NK-92 (cell line): ENCODE results near the gene CDS1.
"Not testable (repeated sequence)": the region's sequence is repeated elsewhere in the genome, so short reads cannot be mapped to it uniquely, and the experiment has no call there.

Source experiments
- DNase-seq: peaks from one replicate; lab custom pipeline; 2025; ENCODE audit not compliant: unreplicated experiment; lab: John Stamatoyannopoulos, UW

Gene CDS1

GRCh38 chr4:84582988-84583875, at the start of gene CDS1:
CDS1 (plus strand) TSS chr4:84583127; CDS start chr4:84583402, 275 bp downstream.
- DNase-seq = no peak

DNA sequence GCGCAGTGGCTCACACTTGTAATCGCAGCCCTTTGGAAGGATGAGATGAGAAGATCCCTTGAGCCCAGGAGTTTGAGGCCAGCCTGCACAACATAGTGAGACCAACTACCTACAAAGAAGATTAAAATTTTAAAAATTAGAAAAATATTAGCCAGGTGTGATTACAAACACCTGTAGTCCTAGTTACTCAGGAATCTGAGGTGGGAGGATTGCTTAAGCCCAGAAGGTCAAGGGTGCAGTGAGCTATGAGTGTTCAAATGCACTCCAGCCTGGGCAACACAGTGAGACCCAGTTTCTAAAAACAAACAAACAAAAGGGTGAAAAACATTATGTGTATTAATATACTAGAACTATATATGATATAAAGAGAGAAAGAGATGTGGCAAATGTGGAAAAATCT, 47.0 kb upstream of the CDS1 start:
- DNase-seq = no peak

DNA sequence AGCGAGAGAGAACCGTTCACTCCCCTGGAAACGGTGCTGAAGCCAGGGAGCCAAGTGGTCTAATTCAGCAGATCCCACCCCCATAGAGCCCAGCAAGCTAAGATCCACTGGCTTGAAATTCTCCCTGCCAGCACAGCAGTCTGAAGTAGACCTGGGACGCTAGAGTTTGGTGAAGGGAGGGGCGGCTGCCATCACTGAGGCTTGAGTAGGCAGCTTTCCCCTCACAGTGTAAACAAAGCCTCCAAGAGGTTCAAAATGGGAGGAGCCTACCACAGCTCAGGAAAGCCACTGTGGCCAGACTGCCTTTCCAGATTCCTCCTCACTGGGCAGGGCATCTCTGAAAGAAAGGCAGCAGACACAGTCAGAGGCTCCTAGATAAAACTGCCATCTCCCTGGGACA, 37.8 kb upstream of the CDS1 start:
- no peak for DNase-seq

GRCh38 chr4:84547211-84547610, 35.7 kb upstream of the CDS1 start:
- DNase-seq = no peak

DNA sequence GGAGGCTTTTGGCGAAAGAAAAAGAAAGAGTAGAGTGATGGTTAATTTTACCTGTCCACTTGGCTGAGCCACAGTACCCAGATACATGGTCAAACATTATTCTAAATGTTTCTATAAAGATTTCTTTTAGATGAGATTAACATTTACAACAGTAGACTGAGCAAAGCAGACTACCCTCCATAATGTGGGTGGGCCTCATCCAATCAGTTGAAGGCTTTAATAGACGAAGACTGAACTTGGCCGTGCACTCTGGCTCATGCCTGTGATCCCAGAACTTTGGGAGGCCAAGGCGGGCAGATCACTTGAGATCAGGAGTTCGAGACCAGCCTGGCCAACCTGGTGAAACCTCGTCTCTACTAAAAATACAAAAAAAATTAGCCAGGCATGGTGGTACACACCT, 33.7 kb upstream of the CDS1 start:
- DNase-seq = not testable (repeated sequence)

- DNase-seq = no peak
Observed at GRCh38 chr4:84562156-84562555, 20.8 kb upstream of the CDS1 start.

GRCh38 chr4:84563002-84563401, 19.9 kb upstream of the CDS1 start:
- no peak for DNase-seq

GRCh38 chr4:84565951-84566350, 17.0 kb upstream of the CDS1 start:
- no peak for DNase-seq

GRCh38 chr4:84568496-84568895, 14.4 kb upstream of the CDS1 start:
- no peak for DNase-seq

DNA sequence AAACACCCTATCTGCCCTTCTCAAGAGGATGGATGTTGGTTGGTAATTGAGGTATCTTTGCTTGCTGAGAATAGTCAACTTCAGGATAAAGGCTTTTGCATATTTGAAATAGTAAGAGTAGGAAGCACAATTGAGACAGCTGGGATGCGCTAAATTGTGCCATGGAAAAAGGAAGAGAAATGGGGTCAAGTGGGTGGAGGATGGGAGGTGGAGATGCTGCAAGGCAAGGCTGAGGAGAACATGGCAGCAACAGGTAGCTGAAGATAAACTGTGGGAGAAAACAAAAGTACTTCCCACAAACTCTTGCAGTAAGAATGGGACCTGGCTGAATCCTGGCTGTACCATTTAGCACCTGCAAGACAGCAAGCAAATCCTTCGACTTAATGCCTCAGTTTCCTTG, 13.9 kb upstream of the CDS1 start:
- no peak for DNase-seq

- no peak for DNase-seq
Observed at GRCh38 chr4:84573385-84574068, 9.4 kb upstream of the CDS1 start.

- no peak for DNase-seq
Observed at GRCh38 chr4:84574069-84574720, 8.7 kb upstream of the CDS1 start.

DNA sequence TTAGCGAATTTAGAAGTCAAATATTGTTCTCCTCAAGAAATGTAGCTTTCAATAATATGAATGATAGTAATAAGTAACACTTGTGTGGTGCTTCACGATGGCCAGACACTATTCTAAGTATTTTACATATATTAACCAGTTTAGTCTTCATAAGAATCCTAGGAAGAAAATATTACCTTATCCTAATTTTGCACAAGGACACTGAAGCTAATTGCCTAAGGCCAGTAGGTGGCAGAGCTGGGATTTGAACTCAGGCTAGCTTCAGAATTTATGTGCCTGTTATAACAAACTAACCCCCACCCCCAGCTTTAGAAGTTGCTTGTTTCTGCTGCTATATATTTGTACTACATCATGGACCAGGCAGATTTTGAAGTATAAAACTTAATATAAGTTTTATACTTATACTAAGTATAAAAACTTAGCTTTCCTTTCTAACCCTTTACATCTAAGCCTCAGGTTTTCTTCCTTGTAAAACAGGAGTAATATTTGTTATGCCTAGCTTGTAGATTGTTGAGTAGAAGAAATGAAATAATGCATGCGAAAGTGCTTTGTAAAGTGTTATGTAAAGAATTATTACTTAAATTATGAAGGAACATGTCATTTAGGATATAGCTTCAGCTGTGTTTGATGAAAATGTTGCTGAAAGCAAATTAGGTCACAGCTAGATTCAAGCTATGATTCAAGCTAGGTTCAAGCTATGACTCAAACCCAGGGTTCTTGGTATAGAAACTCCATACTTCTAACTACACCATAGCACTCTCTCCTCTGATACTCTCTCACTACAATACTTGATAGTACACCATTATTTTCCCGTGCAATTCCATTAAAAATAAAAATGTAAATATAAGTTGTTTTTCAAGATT, 4.2 kb upstream of the CDS1 start:
- DNase-seq = no peak

GRCh38 chr4:84579403-84579776, 3.5 kb upstream of the CDS1 start:
- DNase-seq = no peak

GRCh38 chr4:84582302-84582987, 482 bp upstream of the CDS1 start:
- peak; percentile 22 for DNase-seq

DNA sequence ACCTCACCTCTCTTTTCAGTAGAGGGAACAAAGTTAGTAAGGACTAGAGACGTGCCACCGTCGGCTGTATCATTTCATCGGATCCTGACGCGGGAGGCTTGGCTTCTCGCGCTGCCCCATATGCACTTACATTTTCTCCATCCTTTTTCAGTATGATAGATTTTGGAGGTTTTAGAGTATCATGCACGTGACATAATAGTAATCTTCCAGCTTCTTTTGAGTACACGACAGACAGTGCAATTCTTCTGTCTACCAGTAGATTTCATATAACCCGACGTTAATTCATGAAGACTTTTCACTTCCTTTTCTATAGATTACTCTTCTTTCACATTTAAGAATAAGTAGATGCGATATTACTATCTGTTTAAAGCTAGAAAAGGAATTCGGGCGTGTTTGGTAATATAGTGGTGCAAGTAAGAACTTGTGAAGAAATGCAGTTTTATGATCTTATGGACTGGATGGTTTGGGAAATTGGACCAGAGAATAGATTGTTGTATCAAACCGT, 1.0 kb downstream of the CDS1 start:
- no peak for DNase-seq

DNA sequence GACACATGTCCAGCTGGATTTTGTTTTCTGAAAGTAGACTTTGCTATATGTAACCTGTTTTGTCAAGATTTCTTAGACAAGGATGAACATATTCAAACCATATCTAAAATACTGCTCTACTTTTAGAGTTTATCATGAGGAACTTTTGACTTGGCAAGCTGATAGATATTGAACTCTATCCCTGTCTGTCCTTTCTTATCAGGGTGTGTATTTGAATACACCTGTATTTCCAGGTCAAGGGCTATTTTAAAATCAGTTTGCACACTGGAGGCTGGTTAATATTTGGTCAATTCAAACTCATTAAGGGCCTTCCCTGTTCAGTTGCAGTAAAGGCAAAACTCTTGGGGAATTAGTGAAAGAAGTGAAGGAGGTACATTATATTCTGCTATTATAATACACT, 2.3 kb downstream of the CDS1 start:
- DNase-seq = no peak

DNA sequence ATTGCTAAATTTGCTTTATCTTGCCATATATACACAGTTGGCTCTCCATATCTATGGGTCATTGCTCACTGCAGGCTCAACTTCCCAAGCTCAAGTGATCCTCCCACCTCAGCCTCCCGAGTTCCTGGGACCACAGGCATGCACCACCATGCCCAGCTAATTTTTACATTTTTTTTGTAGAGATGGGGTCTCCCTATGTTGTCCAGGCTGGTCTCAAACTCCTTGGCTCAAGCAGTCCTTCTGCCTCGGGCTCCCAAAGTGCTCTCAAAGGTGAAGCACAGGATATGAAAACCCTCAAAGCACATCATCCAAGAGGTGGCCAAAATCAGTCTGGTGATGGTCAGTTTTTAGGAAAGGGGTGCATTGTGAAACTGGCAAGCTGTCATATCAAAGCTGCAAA, 11.8 kb downstream of the CDS1 start:
- DNase-seq = no peak

DNA sequence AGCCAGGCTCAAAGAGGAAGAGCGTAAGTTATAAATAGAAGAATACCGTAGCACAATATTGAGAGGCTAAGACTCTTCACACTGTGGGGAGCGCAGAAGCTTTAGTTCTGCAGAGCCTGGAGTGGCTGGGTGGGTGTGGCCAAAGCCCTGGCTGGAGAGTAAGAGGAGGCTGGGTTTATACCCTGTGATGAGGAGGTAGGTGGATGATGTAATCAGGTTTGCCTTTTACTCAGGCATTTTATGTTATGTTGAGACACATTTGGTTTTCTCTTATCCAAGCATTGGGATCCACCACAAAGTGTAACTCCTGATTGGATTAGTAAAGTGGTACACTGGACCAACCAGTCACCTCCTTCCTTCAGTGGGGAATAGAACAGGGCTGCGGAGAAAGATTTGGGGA, 13.9 kb downstream of the CDS1 start:
- no peak for DNase-seq

GRCh38 chr4:84597450-84597849, 14.5 kb downstream of the CDS1 start:
- DNase-seq = no peak
